Epithelial cell of esophagus (primary cell): ENCODE results near the gene DPEP2NB.
A peak's percentile ranks its signal among the peaks of the same experiment; 100 is the strongest.

Experiments
- DNase-seq: peaks from one replicate; pipeline ENCODE4 v3.0.0; 2010; ENCODE audit warnings: low read depth
- H3K4me3 ChIP-seq: 2 replicates; pipeline ENCODE4 v1.5.1; 2011; ENCODE audit warnings: mild to moderate bottlenecking, low read length, control low read depth
- CTCF ChIP-seq: IDR thresholded peaks from 2 replicates; pipeline ENCODE4 v1.5.1; 2011; ENCODE audit warnings: low read depth, mild to moderate bottlenecking, low read length, control low read depth, inconsistent platforms; ENCODE audit not compliant: insufficient read depth; ENCODE audit errors: missing control alignments

Gene DPEP2NB

GRCh38 chr16:67992661-67993206 lies 23.0 kb downstream of the DPEP2NB start:
- TF ChIP-seq CTCF, result no peak
- H3K4me3 ChIP-seq, result no peak overlapping the region

GRCh38 chr16:67990018-67990386 lies 25.7 kb downstream of the DPEP2NB start:
- H3K4me3 ChIP-seq, result no peak overlapping the region
- no peak for TF ChIP-seq CTCF
- no peak for DNase-seq

More at GRCh38 chr16:67992661-67993206, 23.0 kb downstream of the DPEP2NB start:
- DNase-seq, result no peak

GRCh38 chr16:67989322-67990017 lies 26.2 kb downstream of the DPEP2NB start:
- H3K4me3 ChIP-seq, result no peak overlapping the region
- no peak for TF ChIP-seq CTCF
- DNase-seq, result no peak

GRCh38 chr16:67988675-67989074 lies 27.0 kb downstream of the DPEP2NB start:
- H3K4me3 ChIP-seq, result no peak overlapping the region
- DNase-seq, result no peak
- TF ChIP-seq CTCF, result no peak

- H3K4me3 ChIP-seq, result no peak overlapping the region
- no peak for TF ChIP-seq CTCF
- peak; percentile 30 for DNase-seq
Measured at GRCh38 chr16:67987460-67988160, 28.1 kb downstream of the DPEP2NB start.

- no peak for DNase-seq
- H3K4me3 ChIP-seq, result no peak overlapping the region
- TF ChIP-seq CTCF, result no peak
Measured at GRCh38 chr16:67986949-67987348, 28.8 kb downstream of the DPEP2NB start.
